Left ventricle myocardium superior (tissue), 1 donor: Measurements from ENCODE around the gene GPBP1L1. TPM values are rescaled to one million over a fixed set of nuclear protein-coding genes. Genes with fewer than 3 reads are reported as not detected.
"Not testable (repeated sequence)": the region's sequence is repeated elsewhere in the genome, so short reads cannot be mapped to it uniquely, and the experiment has no call there.

Experiments
- ATAC-seq: fragments of 200-7000 bp; cut with Tn5 transposase; one replicate; pipeline ENCODE4 v1.9.1; 2020; ENCODE audit warnings: mild to moderate bottlenecking, moderate library complexity
- DNase-seq: peaks from one replicate; pipeline ENCODE4 v3.0.0-alpha.2; 2020
- intact Hi-C: fragments of 100-400 bp; cut with micrococcal nuclease; formaldehyde crosslinking; loops from one replicate; pipeline ENCODE4 v1.11.0; 2022
- long read RNA-seq: library from polyadenylated mRNA; unstranded; transcript quantifications from one replicate; pipeline ENCODE4 v2.0.0, GENCODE V29; 2021
- total RNA-seq: library from RNA; stranded (reverse); fragmentation: NEBNext Ultra II Directional; extraction: Animal tissue kit (Norgen Biotek cat#: 25700); gene quantifications from one replicate; pipeline ENCODE4 v1.2.1, GENCODE V29; 2021
- donor health status: DM: no; HTN: yes; CAD: no; lungs with severe emphysema.

GPBP1L1 gene
- 78.9 TPM for total RNA-seq
- long read RNA-seq, transcript GPBP1L1-201 (12 exons, 3,599 nt), result minor isoform, 5 of 48 reads
- long read RNA-seq, transcript GPBP1L1-202 (13 exons, 3,736 nt), result major isoform, 13 of 48 reads
- long read RNA-seq, partial matches to known transcripts, result 13 of 48 reads
- long read RNA-seq, other reads (novel, unspliced or antisense), result 15 of 48 reads

GRCh38 chr1:45686288-45687013 lies at the start of gene GPBP1L1:
Gene GPBP1L1 (minus strand): TSS chr1:45686533. CDS start chr1:45659087, 27,446 bp downstream.
- peak; percentile 90 for ATAC-seq
- intact Hi-C loops, result no loop called here
- peak; percentile 98 for DNase-seq

GRCh38 chr1:45730780-45731319 lies 44.5 kb upstream of the GPBP1L1 start:
- DNase-seq, result no peak
- no peak for ATAC-seq
- intact Hi-C loops, result no loop called here

GRCh38 chr1:45730075-45730779 lies 43.9 kb upstream of the GPBP1L1 start:
- ATAC-seq, result no peak
- DNase-seq, result no peak
- intact Hi-C loops, result no loop called here

- ATAC-seq, intact Hi-C loops, DNase-seq: not testable (repeated sequence)
Measured at GRCh38 chr1:45726007-45726406, 39.7 kb upstream of the GPBP1L1 start.

GRCh38 chr1:45723248-45723930 lies 37.1 kb upstream of the GPBP1L1 start:
- intact Hi-C loops, result no loop called here
- peak; percentile 63 for ATAC-seq

GRCh38 chr1:45722809-45723208 lies 36.5 kb upstream of the GPBP1L1 start:
- DNase-seq (no peak), ATAC-seq (peak; percentile 80)
- intact Hi-C loops, result no loop called here

More at GRCh38 chr1:45723248-45723930, 37.1 kb upstream of the GPBP1L1 start:
- DNase-seq, result no peak

GRCh38 chr1:45721207-45721606 lies 34.9 kb upstream of the GPBP1L1 start:
- intact Hi-C loops, result no loop called here
- no peak for DNase-seq
- ATAC-seq, result no peak

GRCh38 chr1:45718289-45718688 lies 32.0 kb upstream of the GPBP1L1 start:
- no peak for ATAC-seq
- intact Hi-C loops, result no loop called here
- no peak for DNase-seq

GRCh38 chr1:45717386-45717785 lies 31.1 kb upstream of the GPBP1L1 start:
- intact Hi-C loops, DNase-seq, ATAC-seq: not testable (repeated sequence)

GRCh38 chr1:45716700-45717099 lies 30.4 kb upstream of the GPBP1L1 start:
- no peak for ATAC-seq
- DNase-seq, result no peak
- intact Hi-C loops, result no loop called here

GRCh38 chr1:45713711-45714110 lies 27.4 kb upstream of the GPBP1L1 start:
- ATAC-seq, result no peak

GRCh38 chr1:45704637-45705036 lies 18.3 kb upstream of the GPBP1L1 start:
- DNase-seq (no peak), ATAC-seq (no peak)
- intact Hi-C loops, result no loop called here

More at GRCh38 chr1:45713711-45714110, 27.4 kb upstream of the GPBP1L1 start:
- intact Hi-C loops, result no loop called here
- DNase-seq, result no peak

GRCh38 chr1:45694823-45695222 lies 8.5 kb upstream of the GPBP1L1 start:
- ATAC-seq, result no peak
- intact Hi-C loops, result no loop called here
- no peak for DNase-seq

GRCh38 chr1:45693811-45694210 lies 7.5 kb upstream of the GPBP1L1 start:
- ATAC-seq, intact Hi-C loops, DNase-seq: not testable (repeated sequence)

- peak; percentile 56 for ATAC-seq
- peak; percentile 63 for DNase-seq
- intact Hi-C loops, result no loop called here
Measured at GRCh38 chr1:45687754-45688740, 1.7 kb upstream of the GPBP1L1 start, which contains the start of gene TMEM69. Gene TMEM69 (plus strand): TSS chr1:45688181. CDS start chr1:45691069, 2,888 bp downstream.

- DNase-seq (peak; percentile 99), ATAC-seq (peak; percentile 94)
- intact Hi-C loops, result no loop called here
Measured at GRCh38 chr1:45687014-45687753, 851 bp upstream of the GPBP1L1 start.

GRCh38 chr1:45686015-45686287 lies 382 bp downstream of the GPBP1L1 start:
- intact Hi-C loops, result no loop called here
- ATAC-seq, result peak; percentile 1
- DNase-seq, result peak; percentile 75
